GM23248 (cell line): ENCODE data around the gene KLHDC4. TPM values are rescaled to one million over a fixed set of nuclear protein-coding genes. Genes with fewer than 3 reads are reported as not detected.
A peak's percentile ranks its signal among the peaks of the same experiment; 100 is the strongest.
"Not testable (repeated sequence)": the region's sequence is repeated elsewhere in the genome, so short reads cannot be mapped to it uniquely, and the experiment has no call there.

Source experiments
- DNase-seq: peaks from one replicate; pipeline ENCODE4 v3.0.0-alpha.2; 2015
- H2AFZ ChIP-seq: fragments of 200-600 bp; sonication (generic); 2 replicates; pipeline ENCODE4 v1.6.1; 2016; ENCODE audit warnings: antibody characterized with exemption
- H3F3A ChIP-seq: fragments of 200-600 bp; sonication (generic); 2 replicates; pipeline ENCODE4 v1.6.1; 2016; ENCODE audit warnings: mild to moderate bottlenecking, antibody characterized with exemption, mixed run types; ENCODE audit not compliant: insufficient read depth
- H3K27ac ChIP-seq: fragments of 200-600 bp; sonication (generic); 2 replicates; pipeline ENCODE4 v1.5.1; 2016; ENCODE audit warnings: mild to moderate bottlenecking
- H3K27me3 ChIP-seq: fragments of 200-600 bp; sonication (generic); replicated peaks from 2 replicates; pipeline ENCODE4 v1.6.1; 2016; ENCODE audit warnings: mild to moderate bottlenecking; ENCODE audit not compliant: insufficient read depth
- H3K36me3 ChIP-seq: fragments of 200-600 bp; sonication (generic); 2 replicates; pipeline ENCODE4 v1.6.1; 2016; ENCODE audit warnings: low read depth, mild to moderate bottlenecking
- H3K4me1 ChIP-seq: fragments of 200-600 bp; sonication (generic); 2 replicates; pipeline ENCODE4 v1.6.1; 2016; ENCODE audit warnings: mild to moderate bottlenecking; ENCODE audit not compliant: insufficient read depth
- H3K4me2 ChIP-seq: fragments of 200-600 bp; sonication (generic); one replicate; pipeline ENCODE4 v1.6.1; 2016; ENCODE audit warnings: mild to moderate bottlenecking; ENCODE audit not compliant: unreplicated experiment
- H3K4me3 ChIP-seq: fragments of 200-600 bp; sonication (generic); 2 replicates; pipeline ENCODE4 v1.5.1; 2016; ENCODE audit warnings: mild to moderate bottlenecking
- H3K79me2 ChIP-seq: fragments of 200-600 bp; sonication (generic); 2 replicates; pipeline ENCODE4 v1.6.1; 2016; ENCODE audit warnings: mild to moderate bottlenecking; ENCODE audit not compliant: insufficient read depth
- H3K9ac ChIP-seq: fragments of 200-600 bp; sonication (generic); 2 replicates; pipeline ENCODE4 v1.6.1; 2016; ENCODE audit warnings: mild to moderate bottlenecking
- H3K9me2 ChIP-seq: fragments of 200-600 bp; sonication (generic); 2 replicates; pipeline ENCODE4 v1.6.1; 2016; ENCODE audit warnings: mixed run types, mild to moderate bottlenecking, moderate library complexity; ENCODE audit not compliant: insufficient read depth
- H3K9me3 ChIP-seq: fragments of 200-600 bp; sonication (generic); one replicate; pipeline ENCODE4 v1.6.1; 2017; ENCODE audit warnings: low read depth
- H4K20me1 ChIP-seq: fragments of 200-600 bp; sonication (generic); 2 replicates; pipeline ENCODE4 v1.6.0; 2016; ENCODE audit not compliant: insufficient read depth
- EZH2 ChIP-seq: fragments of 200-600 bp; sonication (generic); IDR thresholded peaks from 2 replicates; pipeline ENCODE4 v1.6.1; 2018; ENCODE audit warnings: antibody characterized with exemption, mild to moderate bottlenecking; ENCODE audit not compliant: insufficient read depth, poor library complexity, severe bottlenecking
- EZH2phosphoT487 ChIP-seq: fragments of 200-600 bp; sonication (generic); IDR thresholded peaks from 2 replicates; pipeline ENCODE4 v1.6.1; 2018; ENCODE audit warnings: antibody characterized with exemption, moderate library complexity, mild to moderate bottlenecking, low read depth; ENCODE audit not compliant: insufficient read depth
- whole genome bisulfite sequencing, 2 experiments: methylation state at CpG; one replicate each; pipeline ENCODE4 v1.1.6; 2015 to 2017; ENCODE audit warnings: low lambda C conversion rate in 2 of 2, low coverage in 1 of 2; ENCODE audit errors: missing lambda C conversion rate in 2 of 2; 5-methylcytosine and 5-hydroxymethylcytosine counted together
- in situ Hi-C: fragments of 300-500 bp; cut with MboI; formaldehyde crosslinking; loops from 2 replicates; pipeline ENCODE4 v1.15.0; 2020
- polyA plus RNA-seq: library from polyadenylated mRNA; unstranded; fragments of >200 nt; fragmentation: Nextera tagmentation; extraction: Ambion mirVana; gene quantifications from 2 replicates; pipeline ENCODE4 v1.2.1, GENCODE V29; 2016
- total RNA-seq: library from RNA; depleted of rRNA; stranded (reverse); fragments of >200 nt; shearing (Covaris generic); gene quantifications from 2 replicates; pipeline ENCODE4 v1.2.3, GENCODE V29; 2014

Gene KLHDC4
- total and polyA plus RNA-seq, 2 experiments from 2014 or later = 8.8 to 9.4 TPM

- Histone ChIP-seq H3K36me3 (no peaks in the 10 kb centered on the region), H3K9me2 (no peaks in the 10 kb centered on the region), H3F3A (peaks cover 8% of the 10 kb centered on the region; the same call in 1 of the 2 replicates), H3K79me2 (no peaks in the 10 kb centered on the region), H2AFZ (peak overlapping the region; percentile 72), H3K4me2 (peak overlapping the region; percentile 6), H3K27ac (peak overlapping the region; percentile 62), H3K4me1 (peaks cover 23% of the 10 kb centered on the region), H4K20me1 (no peaks in the 10 kb centered on the region), H3K9me3 (no peaks in the 10 kb centered on the region), H3K9ac (peak overlapping the region; percentile 69), H3K4me3 (no peak overlapping the region), H3K27me3 (no peaks in the 10 kb centered on the region)
- TF ChIP-seq EZH2phosphoT487 = no peak
- no peak for TF ChIP-seq EZH2
- no peak for DNase-seq
- 85 to 94% methylated on average over 13 of the region's 13 CpGs for WGBS, 2 experiments
- in situ Hi-C loops = no loop called here
Measured at GRCh38 chr16:87778476-87778829, 12.7 kb upstream of the KLHDC4 start.

DNA sequence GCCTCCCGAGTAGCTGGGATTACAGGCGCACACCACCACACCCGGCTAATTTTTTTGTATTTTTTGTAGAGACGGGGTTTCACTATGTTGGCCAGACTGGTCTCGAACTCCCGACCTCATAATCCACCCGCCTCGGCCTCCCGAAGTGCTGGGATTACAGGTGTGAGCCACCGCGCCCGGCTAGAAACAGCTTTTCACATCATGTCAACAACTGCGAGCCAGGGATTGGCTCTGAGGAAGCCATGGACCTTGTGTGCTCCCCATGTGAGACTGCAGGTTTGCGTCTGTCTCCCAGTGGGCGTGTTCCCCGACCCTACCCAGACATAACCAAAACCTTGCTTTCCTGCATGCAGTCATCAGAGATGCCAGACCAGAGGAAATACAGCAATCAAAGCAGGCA is 8.1 kb upstream of the KLHDC4 start:
- H3F3A ChIP-seq, H3K36me3 ChIP-seq, H3K79me2 ChIP-seq, H2AFZ ChIP-seq, H3K9ac ChIP-seq, H3K9me2 ChIP-seq, DNase-seq, H3K4me3 ChIP-seq, H3K27me3 ChIP-seq, H3K4me1 ChIP-seq, H3K27ac ChIP-seq, H3K9me3 ChIP-seq, H4K20me1 ChIP-seq, in situ Hi-C loops, H3K4me2 ChIP-seq: not testable (repeated sequence)
- WGBS, 2 experiments = 83 to 86% methylated on average over 16 of the region's 16 CpGs

DNA sequence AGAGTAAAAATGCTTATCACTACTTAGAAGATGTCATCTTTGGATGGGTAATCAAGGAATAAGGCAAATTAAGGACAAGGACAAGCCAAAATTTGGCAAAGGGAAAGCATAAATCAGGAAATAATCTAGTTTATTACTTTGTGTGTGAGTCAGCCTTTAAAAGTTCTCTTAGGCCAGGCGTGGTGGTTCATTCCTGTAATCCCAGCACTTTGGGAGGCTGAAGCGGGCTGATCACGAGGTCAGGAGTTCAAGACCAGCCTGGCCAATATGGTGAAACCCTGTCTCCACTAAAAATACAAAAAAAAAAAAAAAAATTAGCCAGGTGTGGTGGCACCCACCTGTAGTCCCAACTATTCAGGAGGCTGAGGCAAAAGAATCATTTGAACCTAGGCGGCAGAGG is 1.7 kb upstream of the KLHDC4 start:
- H3K9me3 ChIP-seq, H3K9me2 ChIP-seq, in situ Hi-C loops, H3K4me3 ChIP-seq, H3K4me1 ChIP-seq, H3K27me3 ChIP-seq, H3K4me2 ChIP-seq, H2AFZ ChIP-seq, H3K27ac ChIP-seq, H3K36me3 ChIP-seq, H3K9ac ChIP-seq, H4K20me1 ChIP-seq: not testable (repeated sequence)
- peaks cover 26% of the 10 kb centered on the region for H3K79me2 ChIP-seq
- peak; percentile 27 for DNase-seq
- WGBS, 2 experiments = 33 to 36% methylated on average over 4 of the region's 4 CpGs
- peaks cover 16% of the 10 kb centered on the region for H3F3A ChIP-seq

DNA sequence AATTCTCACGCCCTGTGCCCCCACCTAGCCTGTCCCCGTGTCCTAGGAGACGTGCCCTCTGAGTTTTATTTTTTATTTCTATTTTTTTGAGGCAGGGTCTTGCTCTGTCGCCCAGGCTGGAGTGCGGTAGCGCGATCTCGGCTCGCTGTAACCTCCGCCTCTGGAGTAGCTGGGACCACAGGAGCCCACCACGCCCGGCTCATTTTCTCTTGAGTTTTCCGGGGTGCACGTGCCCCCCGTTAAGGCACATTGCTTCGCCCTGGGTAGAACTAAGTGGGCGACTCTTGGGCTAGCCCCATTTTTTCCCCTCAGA is 655 bp upstream of the KLHDC4 start:
- 52 to 57% methylated on average over 17 of the region's 17 CpGs for WGBS, 2 experiments
- peak overlapping the region; percentile 88 for H2AFZ ChIP-seq
- peak overlapping the region; percentile 98 for H3K9ac ChIP-seq
- DNase-seq = no peak
- peaks cover 4% of the 10 kb centered on the region; the same call in 1 of the 2 replicates for H3K4me1 ChIP-seq
- peak overlapping the region; percentile 86 for H3K4me2 ChIP-seq
- peaks cover 5% of the 10 kb centered on the region; the same call in 1 of the 2 replicates for H3K36me3 ChIP-seq
- H3F3A ChIP-seq = peaks cover 16% of the 10 kb centered on the region
- H3K27ac ChIP-seq = peak overlapping the region; percentile 72
- TF ChIP-seq EZH2 (no peak), EZH2phosphoT487 (no peak)
- in situ Hi-C loops = no loop called here
- peak overlapping the region; percentile 87 for H3K4me3 ChIP-seq
- H3K9me2 ChIP-seq = no peaks in the 10 kb centered on the region
- no peaks in the 10 kb centered on the region for H3K27me3 ChIP-seq
- no peaks in the 10 kb centered on the region for H3K9me3 ChIP-seq
- H3K79me2 ChIP-seq = peaks cover 26% of the 10 kb centered on the region
- H4K20me1 ChIP-seq = no peaks in the 10 kb centered on the region

DNA sequence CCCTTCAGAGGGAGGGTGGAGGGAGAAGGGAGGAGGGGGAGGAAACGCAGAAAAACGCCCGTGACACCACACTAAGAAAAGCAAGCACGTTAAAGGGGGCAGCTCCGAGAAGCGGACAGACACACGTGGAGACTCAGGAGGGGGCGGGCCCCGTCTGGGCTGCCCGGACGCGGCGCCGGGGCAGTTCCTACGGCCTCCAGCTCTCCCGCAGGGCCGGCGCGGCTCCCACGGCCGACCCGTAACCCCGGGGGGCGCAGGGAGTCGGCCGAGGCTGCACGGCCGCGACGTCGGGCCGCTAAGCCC is 362 bp downstream of the KLHDC4 start:
- no peak overlapping the region for H3K27ac ChIP-seq
- 2 to 3% methylated on average over 21 to 30 of the region's 32 CpGs for WGBS, 2 experiments
- peak overlapping the region; percentile 87 for H3K4me3 ChIP-seq
- no peaks in the 10 kb centered on the region for H4K20me1 ChIP-seq
- peak; percentile 38 for DNase-seq
- peak overlapping the region; percentile 86 for H3K4me2 ChIP-seq
- H3K4me1 ChIP-seq = peaks cover 4% of the 10 kb centered on the region; the same call in 1 of the 2 replicates
- peak overlapping the region; percentile 88 for H2AFZ ChIP-seq
- H3K9me3 ChIP-seq = no peaks in the 10 kb centered on the region
- TF ChIP-seq EZH2 (no peak), EZH2phosphoT487 (no peak)
- H3K9ac ChIP-seq = peak overlapping the region; percentile 98
- peaks cover 16% of the 10 kb centered on the region for H3F3A ChIP-seq
- H3K27me3 ChIP-seq = no peaks in the 10 kb centered on the region
- no peaks in the 10 kb centered on the region for H3K9me2 ChIP-seq
- H3K36me3 ChIP-seq = peaks cover 5% of the 10 kb centered on the region; the same call in 1 of the 2 replicates
- in situ Hi-C loops = no loop called here
- peaks cover 26% of the 10 kb centered on the region for H3K79me2 ChIP-seq
